ENCODE results near the gene S100A5.
"Not testable (repeated sequence)": the region's sequence is repeated elsewhere in the genome, so short reads cannot be mapped to it uniquely, and the experiment has no call there.

Gene S100A5

GRCh38 chr1:153566414-153567371, 26.0 kb upstream of the S100A5 start:
- FAIRE-seq, result no peak

GRCh38 chr1:153565529-153566374, 25.0 kb upstream of the S100A5 start, which contains the start of gene S100A2:
Gene S100A2, minus strand, starts transcription at chr1:153565844. Its CDS starts 1,967 bp downstream, at chr1:153563877.
- FAIRE-seq, result no peak

- FAIRE-seq, result no peak
These were observed 23.3 kb upstream of the S100A5 start for GRCh38 chr1:153563991-153564390.

GRCh38 chr1:153563483-153563901, 22.8 kb upstream of the S100A5 start:
- FAIRE-seq, result no peak

- not testable (repeated sequence) for FAIRE-seq
These were observed 21.3 kb upstream of the S100A5 start for GRCh38 chr1:153562021-153562420.

- FAIRE-seq, result no peak
These were observed 20.8 kb upstream of the S100A5 start for GRCh38 chr1:153561466-153561985.

GRCh38 chr1:153560771-153561465, 20.2 kb upstream of the S100A5 start:
- no peak for FAIRE-seq

GRCh38 chr1:153560241-153560640, 19.5 kb upstream of the S100A5 start:
- no peak for FAIRE-seq

GRCh38 chr1:153557877-153558276, 17.1 kb upstream of the S100A5 start:
- no peak for FAIRE-seq

GRCh38 chr1:153556348-153556747, 15.6 kb upstream of the S100A5 start:
- no peak for FAIRE-seq

- FAIRE-seq, result no peak
These were observed 13.3 kb upstream of the S100A5 start for GRCh38 chr1:153553830-153554541.

- no peak for FAIRE-seq
These were observed 12.4 kb upstream of the S100A5 start for GRCh38 chr1:153553096-153553495.

GRCh38 chr1:153552335-153552734, 11.6 kb upstream of the S100A5 start:
- FAIRE-seq, result no peak

- FAIRE-seq, result no peak
These were observed 10.2 kb upstream of the S100A5 start for GRCh38 chr1:153550827-153551500.

- no peak for FAIRE-seq
These were observed 9.6 kb upstream of the S100A5 start for GRCh38 chr1:153550398-153550758.

GRCh38 chr1:153549741-153550397, 9.1 kb upstream of the S100A5 start:
- FAIRE-seq, result no peak

- FAIRE-seq, result no peak
These were observed 8.3 kb upstream of the S100A5 start, which contains the start of gene S100A3 for GRCh38 chr1:153548722-153549688. Gene S100A3, minus strand, starts transcription at chr1:153549258. Its CDS starts 773 bp downstream, at chr1:153548485.

GRCh38 chr1:153547560-153548551, 7.1 kb upstream of the S100A5 start:
- FAIRE-seq, result no peak

Measured in colon (tissue), 2 donors.